Caco-2 (cell line): ENCODE data around the gene PGGT1B. TPM values are rescaled to one million over a fixed set of nuclear protein-coding genes. Genes with fewer than 3 reads are reported as not detected.

Experiments used
- BruUV-seq: library from RNA; stranded (reverse); fragments of 400-500 nt; replicated peaks from 2 replicates; lab custom pipeline; 2021; lab: Mats Ljungman, UMichigan
- CTCF ChIA-PET: fragments of 300-600 bp; sonication (Branson Sonifier 250); formaldehyde crosslinking; loops from one replicate; lab custom pipeline; 2022; ENCODE audit warnings: antibody characterized with exemption; lab: Charles Lee
- POLR2A ChIA-PET: fragments of 300-600 bp; sonication (Branson Sonifier 250); formaldehyde crosslinking; loops from one replicate; lab custom pipeline; 2022; ENCODE audit warnings: antibody characterized with exemption; lab: Charles Lee
- DNase-seq, 2 experiments: peaks; one replicate each; pipeline versions ENCODE4 v3.0.0 to v3.0.0-alpha.2; 2020 to 2022
- H3K27me3 ChIP-seq: replicated peaks from 2 replicates; pipeline ENCODE4 v1.6.0; 2011; ENCODE audit warnings: low read length; ENCODE audit not compliant: control insufficient read depth, insufficient read depth
- H3K36me3 ChIP-seq: 2 replicates; pipeline ENCODE4 v1.5.1; 2011; ENCODE audit warnings: low read length; ENCODE audit not compliant: control insufficient read depth, insufficient read depth
- H3K4me1 ChIP-seq: fragments of 250-450 bp; sonication (Bioruptor Pico); 2 replicates; pipeline ENCODE4 v1.5.1; 2020; ENCODE audit warnings: mild to moderate bottlenecking
- H3K4me3 ChIP-seq: 2 replicates; pipeline ENCODE4 v1.5.1; 2011; ENCODE audit warnings: low read depth, mild to moderate bottlenecking, control low read depth, low read length
- H3K9me3 ChIP-seq: fragments of 250-450 bp; sonication (Bioruptor Pico); 2 replicates; pipeline ENCODE4 v1.5.1; 2020; ENCODE audit warnings: mild to moderate bottlenecking, moderate library complexity
- H3K27ac Mint-ChIP-seq: one replicate; pipeline ENCODE4 v1.8.0; 2022; ENCODE audit warnings: mixed read lengths; ENCODE audit not compliant: unreplicated experiment
- H3K27me3 Mint-ChIP-seq: one replicate; pipeline ENCODE4 v1.8.0; 2022; ENCODE audit warnings: mixed read lengths; ENCODE audit not compliant: insufficient read depth, unreplicated experiment
- H3K36me3 Mint-ChIP-seq: one replicate; pipeline ENCODE4 v1.8.0; 2022; ENCODE audit warnings: mild to moderate bottlenecking, mixed read lengths; ENCODE audit not compliant: insufficient read depth, unreplicated experiment
- H3K4me1 Mint-ChIP-seq: one replicate; pipeline ENCODE4 v1.8.0; 2022; ENCODE audit warnings: low read depth, mixed read lengths; ENCODE audit not compliant: unreplicated experiment
- H3K4me3 Mint-ChIP-seq: one replicate; pipeline ENCODE4 v1.8.0; 2022; ENCODE audit warnings: mild to moderate bottlenecking, moderate library complexity, mixed read lengths; ENCODE audit not compliant: unreplicated experiment
- H3K9me3 Mint-ChIP-seq: one replicate; pipeline ENCODE4 v1.8.0; 2022; ENCODE audit warnings: mixed read lengths; ENCODE audit not compliant: unreplicated experiment
- CTCF ChIP-seq, 2 experiments: fragments of 200-600 bp in 1 of 2; IDR thresholded peaks; 1 replicate in 1 of 2; 2 replicates in 1 of 2; pipeline versions ENCODE4 v1.5.1 to v1.8.0; 2011 to 2022; ENCODE audit warnings: antibody characterized with exemption in 1 of 2, control low read depth in 1 of 2, inconsistent platforms in 1 of 2, low read depth in 1 of 2, low read length in 1 of 2, mild to moderate bottlenecking in 1 of 2, moderate library complexity in 1 of 2; ENCODE audit not compliant: insufficient read depth in 1 of 2, severe bottlenecking in 1 of 2, unreplicated experiment in 1 of 2
- intact Hi-C: fragments of 100-400 bp; cut with micrococcal nuclease; formaldehyde crosslinking; loops from one replicate; pipeline ENCODE4 v1.10.0; 2022; ENCODE audit not compliant: unreplicated experiment
- total RNA-seq: library from RNA; stranded (reverse); gene quantifications from 2 replicates; pipeline ENCODE4 v1.2.3, GENCODE V29; 2022

The PGGT1B gene
- total RNA-seq, 1 experiment from 2014 or later: 39.4 TPM

DNA sequence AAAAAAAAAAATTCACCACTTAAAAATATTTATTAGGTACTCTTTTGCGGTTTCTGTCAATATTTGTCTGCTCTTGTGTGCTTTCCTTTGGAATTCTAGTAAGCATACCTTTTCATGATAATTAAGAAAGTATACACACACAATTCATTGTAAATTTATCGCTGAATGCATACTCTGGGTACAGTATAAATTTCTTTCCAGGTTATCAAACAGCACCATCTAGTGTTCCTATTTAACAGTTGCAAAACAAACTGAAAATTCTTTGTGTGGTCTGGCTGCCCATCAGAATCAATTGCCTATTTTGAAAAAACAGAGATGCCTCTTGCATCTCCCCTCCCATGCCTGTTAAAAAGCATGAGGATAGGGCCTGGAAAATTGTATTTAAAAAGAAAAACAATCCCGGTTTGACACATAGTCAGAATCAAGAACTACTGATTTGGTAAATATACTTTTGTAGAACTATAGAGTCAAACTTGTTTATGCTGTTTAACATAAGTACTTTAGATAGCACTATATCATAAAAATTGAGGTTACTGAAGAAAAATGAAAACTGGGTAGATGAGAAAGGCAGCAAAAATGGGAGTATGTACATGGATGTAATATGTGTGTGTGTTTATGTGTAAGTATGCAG lies 16.2 kb downstream of the PGGT1B start:
- Histone ChIP-seq H3K36me3 (no peaks in the 10 kb centered on the region), H3K9me3 (no peaks in the 10 kb centered on the region), H3K27me3 (no peaks in the 10 kb centered on the region), H3K4me3 (no peak overlapping the region), H3K4me1 (no peaks in the 10 kb centered on the region)
- CTCF ChIA-PET: interaction anchor here (0.6 kb wide), 1 partner anchor 588 kb away, joined by 5 read pairs; no protein-coding TSS in a partner anchor
- POLR2A ChIA-PET: no interaction called here
- Mint-ChIP-seq H3K27ac (no peak overlapping the region), H3K36me3 (peaks cover 11% of the 10 kb centered on the region), H3K4me3 (no peak overlapping the region), H3K9me3 (peaks cover 6% of the 10 kb centered on the region), H3K27me3 (no peaks in the 10 kb centered on the region), H3K4me1 (peaks cover 6% of the 10 kb centered on the region)
- intact Hi-C loops: loop anchor here (1.0 to 10.0 kb wide), 2 partner anchors 148 to 442 kb away; no protein-coding TSS in a partner anchor
- peak; percentile 66 to 69 for TF ChIP-seq CTCF (IDR thresholded peaks at IDR 0.05; ENCODE audit: insufficient read depth in 1 of 2, low read depth in 1 of 2, low read length in 1 of 2, severe bottlenecking in 1 of 2, unreplicated experiment in 1 of 2)
- DNase-seq: peak in 1 of 2 experiments; percentile 15
- no TSS peak for BruUV-seq

DNA sequence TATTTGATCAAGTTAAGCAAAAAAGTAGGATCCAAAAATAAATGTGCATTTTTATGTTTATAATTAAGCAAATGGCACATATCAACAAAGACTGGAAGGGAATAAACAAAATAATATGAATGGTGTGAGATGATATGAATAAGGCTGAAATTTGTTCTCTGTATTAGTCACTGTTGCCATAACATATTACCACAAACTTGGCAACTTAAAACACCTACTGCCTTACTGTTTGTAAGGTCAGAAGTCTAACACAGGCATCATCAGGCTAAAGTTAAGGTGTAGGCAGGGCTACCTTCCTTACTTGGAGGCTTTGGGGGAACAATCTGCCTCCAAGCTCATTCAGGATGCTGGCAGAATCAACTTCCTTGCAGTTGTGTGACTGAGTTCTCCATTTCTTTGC lies 19.3 kb downstream of the PGGT1B start:
- H3K36me3 Mint-ChIP-seq: peaks cover 11% of the 10 kb centered on the region
- Histone ChIP-seq H3K4me1 (no peaks in the 10 kb centered on the region), H3K9me3 (no peaks in the 10 kb centered on the region), H3K27me3 (no peaks in the 10 kb centered on the region), H3K4me3 (no peak overlapping the region), H3K36me3 (0 out of 2 replicates have a peak, but pooled peaks cover 1% of the 10 kb centered on the region)
- no peaks in the 10 kb centered on the region for H3K4me1 Mint-ChIP-seq
- ChIA-PET CTCF (no interaction called here), POLR2A (no interaction called here)
- no peaks in the 10 kb centered on the region for H3K27me3 Mint-ChIP-seq
- H3K4me3 Mint-ChIP-seq: no peak overlapping the region
- H3K9me3 Mint-ChIP-seq: no peaks in the 10 kb centered on the region
- no peak for DNase-seq
- TF ChIP-seq CTCF (IDR thresholded peaks at IDR 0.05; ENCODE audit: insufficient read depth in 1 of 2, low read depth in 1 of 2, low read length in 1 of 2, severe bottlenecking in 1 of 2, unreplicated experiment in 1 of 2): no peak
- intact Hi-C loops: loop anchor here (10.0 kb wide), 1 partner anchor 439 kb away; no protein-coding TSS in a partner anchor
- no peak overlapping the region for H3K27ac Mint-ChIP-seq
- BruUV-seq: no TSS peak

DNA sequence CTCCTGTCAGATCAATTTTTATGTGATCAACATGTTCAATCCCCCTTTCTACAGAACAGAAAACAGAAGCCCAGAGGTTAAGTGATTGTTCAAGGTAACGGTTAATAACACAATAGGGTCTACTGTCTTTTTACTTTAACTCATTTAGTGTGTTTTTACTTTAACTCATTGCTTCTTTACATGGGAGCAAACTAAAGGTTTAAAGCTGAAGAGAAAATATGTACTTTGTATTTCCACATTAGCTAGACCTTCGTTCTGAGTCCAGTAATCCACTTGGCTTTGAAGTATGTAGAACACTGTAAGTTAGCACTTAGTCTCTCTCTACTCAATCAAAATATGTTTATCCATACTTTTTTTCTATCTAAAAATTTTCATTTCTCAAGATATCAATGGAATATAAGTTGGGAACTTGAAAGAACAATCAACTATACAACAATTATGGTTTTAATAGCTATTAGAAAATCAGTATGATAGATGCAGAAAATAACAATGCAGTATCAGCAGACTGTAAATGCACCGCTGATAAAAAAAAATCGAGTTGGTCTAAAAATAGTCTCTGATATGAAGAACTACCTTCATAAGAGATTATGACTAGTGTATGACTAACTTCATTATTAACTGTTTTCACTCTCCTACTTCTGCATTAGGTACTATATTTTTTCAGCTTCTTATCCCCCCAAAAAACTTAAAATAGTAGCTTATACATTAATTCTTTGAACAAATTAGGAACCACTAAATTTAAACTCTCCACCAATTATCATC lies 20.6 kb downstream of the PGGT1B start:
- H3K4me1 ChIP-seq: no peaks in the 10 kb centered on the region
- no TSS peak for BruUV-seq
- no peaks in the 10 kb centered on the region for H3K4me1 Mint-ChIP-seq
- DNase-seq: no peak
- no peak overlapping the region for H3K4me3 ChIP-seq
- no peaks in the 10 kb centered on the region for H3K9me3 Mint-ChIP-seq
- ChIA-PET CTCF (interaction anchor here (0.6 kb wide), 1 partner anchor 332 kb away, joined by 4 read pairs; no protein-coding TSS in a partner anchor), POLR2A (no interaction called here)
- intact Hi-C loops: loop anchor here (10.0 kb wide), 1 partner anchor 437 kb away; no protein-coding TSS in a partner anchor
- H3K27me3 Mint-ChIP-seq: no peaks in the 10 kb centered on the region
- TF ChIP-seq CTCF (IDR thresholded peaks at IDR 0.05; ENCODE audit: insufficient read depth in 1 of 2, low read depth in 1 of 2, low read length in 1 of 2, severe bottlenecking in 1 of 2, unreplicated experiment in 1 of 2): no peak
- no peak overlapping the region for H3K4me3 Mint-ChIP-seq
- H3K36me3 Mint-ChIP-seq: peaks cover 11% of the 10 kb centered on the region
- no peaks in the 10 kb centered on the region for H3K27me3 ChIP-seq
- H3K36me3 ChIP-seq: 0 out of 2 replicates have a peak, but pooled peaks cover 1% of the 10 kb centered on the region
- H3K9me3 ChIP-seq: no peaks in the 10 kb centered on the region
- H3K27ac Mint-ChIP-seq: no peak overlapping the region
